GM19395 (cell line): ENCODE results near the gene TNKS1BP1.
"Not testable (repeated sequence)": the region's sequence is repeated elsewhere in the genome, so short reads cannot be mapped to it uniquely, and the experiment has no call there.

Experiments used
- ATAC-seq: cut with Tn5 transposase; IDR thresholded peaks from one replicate; pipeline ENCODE4 v1.9.1; 2021; ENCODE audit warnings: mild to moderate bottlenecking, moderate library complexity; ENCODE audit not compliant: unreplicated experiment

The TNKS1BP1 gene

DNA sequence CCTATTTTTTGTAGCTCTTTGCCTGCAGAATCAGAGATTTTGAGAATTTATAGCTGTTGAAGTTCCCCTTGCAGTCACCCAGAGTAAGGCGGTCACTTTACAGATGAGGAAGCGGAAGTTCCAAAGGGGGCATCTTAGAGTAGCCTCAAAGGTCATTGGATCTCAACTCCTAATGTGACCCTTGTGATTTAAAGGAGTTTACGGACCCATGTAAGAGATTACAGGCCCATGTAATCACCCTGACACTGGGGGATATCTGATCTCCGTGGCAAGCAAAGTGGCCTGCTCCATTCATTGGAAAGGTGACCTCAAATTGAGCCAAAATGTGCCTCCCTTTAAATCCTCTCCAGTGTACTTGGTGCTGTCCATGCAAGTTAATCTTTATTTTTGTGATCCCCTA is 29.1 kb upstream of the TNKS1BP1 start:
- no peak for ATAC-seq

DNA sequence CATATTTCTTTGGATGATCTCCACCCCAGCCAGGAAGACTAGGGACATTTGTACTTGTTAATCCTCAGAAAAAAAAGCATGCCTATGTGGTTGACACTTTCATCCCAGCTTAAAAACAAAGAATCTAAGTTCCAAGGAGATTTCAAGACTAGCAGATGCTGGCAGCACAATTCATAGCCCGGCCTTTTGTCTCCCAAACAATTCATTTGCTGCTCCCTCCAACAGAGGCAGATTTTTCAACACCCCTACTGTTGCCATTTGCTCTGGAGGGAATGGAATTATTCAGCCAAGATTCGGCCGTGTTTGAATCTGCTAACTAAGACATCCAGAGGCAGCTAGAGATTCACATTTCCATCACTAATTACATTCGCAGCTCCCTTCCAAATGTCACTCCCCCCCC is 28.7 kb upstream of the TNKS1BP1 start:
- ATAC-seq, result no peak

DNA sequence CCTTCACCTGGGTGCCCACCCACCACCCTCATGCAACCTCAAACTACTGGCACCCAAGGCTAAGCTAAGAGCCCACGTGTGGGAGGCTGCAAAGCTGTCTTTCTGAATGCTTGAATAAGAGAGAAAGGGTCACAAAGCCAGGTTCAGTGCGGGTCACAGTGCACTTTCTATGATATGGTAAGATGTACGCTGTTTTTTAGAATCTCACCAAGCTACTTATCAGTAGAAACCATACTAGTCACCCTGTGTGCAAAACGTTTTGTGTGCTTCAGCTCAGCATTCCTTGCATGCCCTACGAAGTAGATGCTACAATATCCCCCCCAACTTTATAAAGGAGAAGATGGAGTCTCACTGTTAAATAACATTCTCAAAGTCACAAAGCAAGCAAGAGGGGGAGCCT is 28.3 kb upstream of the TNKS1BP1 start:
- no peak for ATAC-seq

GRCh38 chr11:57349491-57350274 is 24.9 kb upstream of the TNKS1BP1 start:
- no peak for ATAC-seq

DNA sequence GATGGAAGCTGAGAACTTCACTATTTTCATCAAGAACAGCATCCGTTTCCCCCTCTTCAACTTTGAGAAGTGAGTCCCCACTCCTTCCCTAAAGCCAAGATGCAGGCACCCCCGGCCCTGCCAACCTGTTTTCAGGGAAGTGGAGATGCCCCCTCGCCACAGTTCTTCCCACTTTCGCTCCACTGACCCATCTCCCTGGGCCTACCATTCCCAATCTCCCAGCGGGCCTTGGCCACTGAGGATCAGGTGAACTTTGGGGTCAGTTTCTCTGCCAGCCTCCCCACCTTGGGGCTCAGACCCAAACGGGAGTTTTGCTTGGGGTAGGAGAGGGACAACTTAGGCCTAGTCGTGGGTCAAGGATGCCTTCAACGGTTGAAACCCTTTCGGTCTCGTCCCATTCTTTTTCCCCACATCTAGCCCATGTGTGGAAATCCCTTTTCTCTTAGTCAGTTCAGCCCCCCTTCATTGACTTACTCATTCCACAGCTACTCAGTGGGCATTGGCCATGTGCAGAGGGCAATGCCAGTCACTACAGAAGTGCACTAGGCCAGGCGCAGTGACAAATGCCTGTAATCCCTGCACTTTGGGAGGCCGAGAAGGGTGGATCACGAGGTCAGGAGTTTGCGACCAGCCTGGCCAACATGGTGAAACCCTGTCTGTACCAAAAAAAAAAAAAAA is 24.0 kb upstream of the TNKS1BP1 start:
- ATAC-seq, result no peak

- ATAC-seq, result no peak
These were observed 23.3 kb upstream of the TNKS1BP1 start for GRCh38 chr11:57348052-57348451.

DNA sequence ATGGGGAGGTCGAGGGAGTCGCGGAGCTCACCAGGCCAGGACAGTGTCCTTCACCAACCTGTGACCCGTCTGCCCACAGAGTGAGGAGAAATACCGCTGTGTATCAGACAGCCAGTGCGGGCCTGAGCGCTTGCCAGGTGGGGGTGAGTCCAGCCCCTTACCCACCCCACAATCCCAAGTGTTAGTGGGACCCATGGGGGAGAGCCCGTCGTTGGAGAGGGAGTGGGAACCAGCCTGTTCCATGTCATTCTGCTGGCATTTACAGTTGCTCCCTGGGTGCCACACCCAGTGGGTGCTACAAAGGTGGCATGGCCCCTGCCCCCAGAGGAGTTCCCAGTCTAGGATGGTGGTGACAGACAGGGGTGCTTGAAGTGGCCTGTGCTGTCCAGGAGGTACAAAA is 22.6 kb upstream of the TNKS1BP1 start:
- ATAC-seq, result no peak

DNA sequence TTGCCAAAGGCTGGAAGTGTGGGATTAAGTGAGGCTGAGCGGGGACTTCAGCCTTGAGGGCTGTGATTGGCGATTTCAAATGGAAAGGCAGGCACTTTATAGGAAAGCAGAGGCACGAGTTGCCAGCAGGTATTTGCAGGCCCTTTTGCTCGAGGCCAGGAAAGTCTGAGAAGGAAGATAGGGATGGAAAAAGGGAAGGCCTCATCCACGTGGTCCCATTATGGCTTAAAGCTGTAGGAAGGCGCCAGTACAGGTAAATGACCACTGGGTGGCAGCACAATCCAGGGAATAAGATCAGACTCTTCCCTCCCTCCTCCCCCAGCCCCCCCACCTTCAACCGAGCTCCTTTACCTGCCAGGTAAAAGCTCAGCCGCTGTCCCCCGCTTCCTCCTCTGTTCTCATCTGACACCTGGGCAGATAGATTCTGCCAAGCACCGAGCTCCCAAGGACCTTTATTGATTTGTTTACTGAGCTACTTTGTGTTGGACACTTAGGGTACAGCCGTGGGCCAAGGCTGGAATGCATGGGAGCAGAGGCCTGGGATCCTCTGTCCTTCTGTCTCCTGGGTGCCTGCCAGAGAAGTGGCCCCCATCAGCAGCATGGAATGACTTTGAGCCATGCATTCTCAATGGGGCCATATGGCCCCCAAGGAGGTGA is 20.9 kb upstream of the TNKS1BP1 start:
- peak; percentile 72 for ATAC-seq

DNA sequence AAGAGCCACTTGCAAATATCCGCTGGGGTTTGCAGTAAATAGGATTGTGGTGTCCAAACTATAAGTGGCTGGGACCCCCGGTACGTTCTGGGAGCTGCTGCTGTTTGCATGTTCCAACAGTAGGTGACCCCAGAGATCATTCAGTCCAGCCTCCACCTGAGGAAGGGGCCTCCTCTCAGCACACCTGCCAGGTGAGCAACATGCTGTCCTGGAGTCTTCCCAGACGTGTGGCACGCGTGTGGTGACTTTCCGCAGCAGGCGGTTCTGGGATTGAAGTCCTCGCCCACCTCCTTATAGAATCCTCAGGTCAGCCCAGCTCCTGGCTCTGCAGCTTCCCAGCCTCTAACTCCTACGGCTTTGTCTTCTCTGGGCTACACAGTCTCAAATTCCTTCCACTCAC is 20.1 kb upstream of the TNKS1BP1 start:
- ATAC-seq, result no peak

DNA sequence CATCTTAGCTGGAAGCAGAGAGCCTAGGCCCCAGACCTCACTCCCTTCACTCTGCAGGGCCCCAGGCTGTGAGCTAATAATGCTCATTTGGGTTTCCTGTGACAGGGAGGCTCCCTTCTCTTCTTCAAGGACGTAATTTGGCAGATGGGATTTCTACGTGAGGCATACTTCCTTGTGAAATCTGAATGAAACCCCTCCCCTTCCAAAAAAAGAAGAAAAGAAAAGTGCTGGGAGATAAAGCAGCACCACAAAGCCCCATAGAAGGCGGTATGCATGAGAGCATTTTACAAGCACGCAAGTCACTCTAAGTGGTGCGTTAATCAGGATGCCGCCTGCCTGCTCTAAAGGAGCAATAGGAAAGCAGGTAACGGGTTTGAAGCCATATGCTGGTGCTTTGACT is 19.1 kb upstream of the TNKS1BP1 start:
- ATAC-seq, result no peak

DNA sequence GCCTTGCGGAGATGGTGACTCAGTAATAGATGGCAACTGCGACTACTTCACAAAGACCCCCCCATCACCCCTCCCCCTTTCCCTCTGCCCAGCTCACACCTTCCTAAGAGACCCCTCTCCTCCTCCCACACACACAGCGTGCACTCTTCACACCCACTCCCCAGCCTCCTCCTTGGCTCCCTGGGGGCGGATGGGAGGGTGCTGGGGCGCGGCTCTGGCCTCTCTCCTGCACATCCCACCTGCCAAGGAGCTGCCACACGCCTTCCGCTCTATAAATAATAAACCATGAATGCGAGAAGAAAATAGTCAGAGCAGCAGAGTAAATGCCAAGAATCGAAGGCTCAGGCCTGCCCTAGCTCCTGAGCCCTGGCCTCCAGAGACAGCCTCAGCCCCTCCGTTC is 17.9 kb upstream of the TNKS1BP1 start:
- no peak for ATAC-seq

DNA sequence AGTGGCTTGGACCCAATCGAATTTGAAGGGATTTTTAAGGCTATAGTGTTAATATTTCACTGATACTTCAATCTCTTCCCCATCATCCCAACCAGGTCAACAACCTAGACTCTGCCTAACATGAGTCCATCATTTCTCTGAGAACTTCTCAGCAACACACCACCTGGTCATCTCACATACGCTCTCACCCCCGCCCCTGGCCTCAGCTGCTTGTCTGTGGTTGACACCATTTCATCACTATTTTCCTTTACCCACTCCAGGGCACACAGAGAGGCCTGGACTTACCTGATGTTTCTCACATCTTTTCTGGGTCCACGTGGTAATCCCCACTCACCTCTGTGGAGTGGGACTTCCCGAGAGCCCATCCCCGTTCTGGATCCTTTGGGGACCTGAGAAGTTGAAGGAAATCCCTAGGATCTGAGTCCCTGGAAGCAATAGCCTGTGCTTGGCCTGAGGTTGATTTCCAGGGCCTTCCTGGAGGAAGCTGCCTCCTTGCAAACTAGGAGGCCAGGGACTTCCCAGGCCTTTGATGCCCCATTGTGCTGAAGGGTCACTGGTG is 16.6 kb upstream of the TNKS1BP1 start:
- ATAC-seq, result no peak

DNA sequence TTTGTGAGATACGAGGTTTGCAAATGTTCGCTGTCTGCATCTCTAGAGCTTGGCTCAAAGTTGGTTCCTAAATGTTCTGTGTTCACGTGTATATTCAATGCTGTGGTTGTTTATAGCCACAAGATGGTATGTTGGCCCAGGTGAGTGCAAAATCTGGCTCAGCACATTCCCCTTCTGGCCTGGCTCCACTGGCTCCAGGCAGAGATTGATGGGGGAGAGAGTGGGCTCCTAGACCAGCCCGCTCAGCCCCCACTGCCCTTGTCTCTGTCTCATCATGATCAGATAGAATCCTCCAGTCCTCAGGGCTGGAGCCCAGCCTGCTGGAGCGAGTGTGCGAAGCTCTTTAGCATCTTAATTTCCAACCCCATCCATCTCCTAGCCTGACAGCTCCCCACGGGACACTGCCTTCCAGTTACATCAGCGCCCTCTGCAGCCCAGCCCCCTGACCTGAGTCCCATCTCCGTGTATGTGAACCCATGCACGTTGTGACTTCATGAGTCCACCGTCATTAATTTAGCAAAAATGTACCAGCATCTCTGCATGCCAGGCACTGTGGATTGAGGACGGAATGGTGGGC is 15.4 kb upstream of the TNKS1BP1 start:
- no peak for ATAC-seq

DNA sequence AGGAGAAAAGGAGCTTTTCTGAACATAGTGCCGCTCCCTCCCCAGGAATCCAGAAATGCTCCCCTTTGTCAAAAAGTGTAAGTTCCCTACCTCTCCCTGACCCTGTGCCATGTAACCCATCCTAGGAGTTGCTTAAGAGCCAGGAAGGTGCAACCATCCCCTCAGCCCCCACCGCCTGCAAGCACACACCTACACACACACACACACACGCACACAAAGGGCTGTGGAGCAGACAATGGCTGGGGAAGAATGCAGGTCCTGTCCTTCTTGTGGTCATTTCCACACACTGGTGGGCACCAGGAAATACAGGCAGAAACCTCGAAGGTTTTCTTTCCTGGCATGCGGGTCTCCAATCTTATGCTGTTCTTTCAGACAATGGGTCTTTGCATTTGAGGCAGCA is 14.6 kb upstream of the TNKS1BP1 start:
- no peak for ATAC-seq

DNA sequence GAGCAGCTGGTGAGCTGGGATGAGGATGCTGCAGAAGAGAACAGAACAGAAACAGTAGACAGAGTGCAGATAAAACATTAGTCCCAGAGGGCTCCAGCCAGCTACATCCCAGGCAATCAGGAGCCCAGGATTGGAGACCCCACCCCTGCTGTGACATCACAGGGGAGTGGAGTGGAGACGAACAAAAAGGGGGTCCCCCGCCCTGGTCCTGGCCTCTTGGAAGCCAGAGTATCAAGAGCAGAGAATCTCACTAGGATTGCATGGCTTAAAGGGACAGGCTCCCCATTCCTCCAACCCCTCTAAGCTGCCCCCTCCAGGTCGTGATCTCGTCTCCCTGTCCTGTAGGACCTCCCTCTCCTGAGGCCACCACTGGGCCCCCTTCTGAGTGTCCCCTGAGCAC is 13.4 kb upstream of the TNKS1BP1 start, which contains the start of gene P2RX3:
P2RX3 (plus strand) TSS at position 211 of the 400 bp plus-strand sequence. CDS start 199 bp downstream, outside the sequence.
- no peak for ATAC-seq

DNA sequence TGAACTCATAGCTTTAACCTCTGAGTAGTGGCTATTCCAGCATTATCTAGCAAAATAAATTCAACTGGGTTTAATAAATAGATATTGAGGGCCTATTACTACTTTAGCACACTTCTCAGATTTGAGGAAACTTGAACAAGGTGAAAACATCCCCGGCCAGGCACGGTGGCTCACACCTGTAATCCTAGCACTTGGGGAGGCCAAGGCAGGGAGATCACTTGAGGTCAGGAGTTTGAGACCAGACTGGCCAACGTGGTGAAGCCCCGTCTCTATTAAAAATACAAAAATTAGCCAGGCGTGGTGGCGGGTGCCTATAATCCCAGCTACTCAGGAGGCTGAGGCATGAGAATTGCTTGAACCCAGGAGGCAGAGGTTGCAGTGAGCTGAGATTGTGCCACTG is 12.1 kb upstream of the TNKS1BP1 start:
- ATAC-seq, result not testable (repeated sequence)

GRCh38 chr11:57336111-57336666 is 11.4 kb upstream of the TNKS1BP1 start:
- ATAC-seq, result no peak

DNA sequence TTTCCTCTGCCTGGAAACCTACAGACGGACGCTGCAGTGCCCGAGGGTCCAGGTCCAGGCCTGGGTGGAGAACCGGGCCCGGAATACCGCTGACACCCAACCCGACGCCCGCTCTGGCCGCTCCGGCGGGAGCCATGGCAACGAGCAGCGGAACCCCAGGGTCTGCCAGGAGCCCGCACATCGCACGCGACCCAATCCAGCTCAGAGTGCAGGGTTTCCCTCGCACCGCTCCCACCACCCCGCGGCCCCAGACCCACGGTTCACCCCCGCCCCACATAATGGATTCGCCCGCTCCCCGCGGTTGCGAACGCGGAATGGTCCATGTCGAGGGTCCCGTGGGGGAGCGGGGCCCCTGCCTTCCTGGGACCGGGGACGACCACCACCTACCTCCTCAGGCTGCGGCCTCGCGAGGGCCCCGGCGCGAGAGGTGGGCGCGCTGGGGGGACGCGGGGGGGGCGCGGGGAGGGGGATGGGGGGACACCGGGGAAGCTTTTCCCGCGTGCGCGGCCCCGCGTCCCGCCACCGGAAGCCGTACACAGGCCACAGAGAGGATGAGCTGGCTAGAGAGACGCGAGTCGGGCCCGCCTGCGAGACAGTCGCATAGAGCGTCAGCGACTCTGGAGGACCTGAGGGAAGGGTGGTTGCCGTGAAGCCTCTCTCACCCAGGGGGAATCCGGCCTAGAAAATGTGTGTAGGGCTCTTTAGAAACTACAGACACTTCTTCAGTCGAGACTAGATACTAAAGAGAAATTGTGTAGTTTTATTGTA is 10.8 kb upstream of the TNKS1BP1 start, which contains the start of gene SSRP1:
SSRP1 (minus strand) TSS at position 550 of the 768 bp plus-strand sequence. CDS start 771 bp downstream, outside the sequence.
- peak; percentile 98 for ATAC-seq

DNA sequence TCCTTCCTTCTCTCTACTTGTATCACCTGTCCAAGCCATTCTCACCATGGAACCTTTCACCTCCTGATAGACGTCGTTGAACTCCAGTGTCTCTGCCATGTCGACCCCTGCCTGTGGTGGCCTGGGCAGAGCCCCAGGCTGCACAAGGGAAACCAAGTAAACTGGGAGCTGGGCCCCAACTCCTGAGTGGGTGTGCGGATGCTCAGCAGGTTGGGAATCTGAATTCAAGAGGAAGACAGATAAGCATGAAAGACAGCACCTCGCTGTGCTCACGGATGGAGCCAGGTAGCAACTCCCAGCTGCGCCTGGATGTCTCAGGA is 10.2 kb upstream of the TNKS1BP1 start:
- peak; percentile 10 for ATAC-seq
